AG04450 (cell line): Measurements from ENCODE around the gene DGKZ. TPM values are rescaled to one million over a fixed set of nuclear protein-coding genes. Genes with fewer than 3 reads are reported as not detected.

Experiments used
- CTCF ChIA-PET: fragments of 300-600, 350-600 bp; formaldehyde crosslinking; extraction: SDS; loops from one replicate; lab custom pipeline; 2022; ENCODE audit warnings: antibody characterized with exemption, inconsistent platforms; lab: Charles Lee
- POLR2A ChIA-PET: fragments of 350-600 bp; formaldehyde crosslinking; extraction: SDS; loops from one replicate; lab custom pipeline; 2021; ENCODE audit warnings: antibody characterized with exemption, inconsistent platforms; lab: Yijun Ruan, JAX
- DNase-seq: peaks from one replicate; pipeline ENCODE4 v3.0.0-alpha.2; 2011; ENCODE audit warnings: low read depth, low spot score
- H3K27ac ChIP-seq: one replicate; pipeline ENCODE4 v1.5.1; 2012; ENCODE audit warnings: low read depth, low read length, control low read depth
- H3K27me3 ChIP-seq: one replicate; pipeline ENCODE4 v1.6.0; 2012; ENCODE audit warnings: low read length; ENCODE audit not compliant: control insufficient read depth, insufficient read depth
- H3K4me3 ChIP-seq: 2 replicates; pipeline ENCODE4 v1.5.1; 2011; ENCODE audit warnings: mild to moderate bottlenecking, low read depth, low read length, control low read depth
- H3K9me3 ChIP-seq: 2 replicates; pipeline ENCODE4 v1.5.1; 2012; ENCODE audit warnings: low read length; ENCODE audit not compliant: control insufficient read depth, insufficient read depth
- polyA plus RNA-seq: library from polyadenylated mRNA; depleted of rRNA; stranded (reverse); fragments of >200 nt; gene quantifications from 2 replicates; pipeline ENCODE4 v1.2.3, GENCODE V29; 2011
- TF ChIP-seq, protein P1 (sequence below): IDR thresholded peaks from 2 replicates; pipeline ENCODE4 v1.5.1; 2011; ENCODE audit warnings: low read depth, low read length, control low read depth, inconsistent platforms

The DGKZ gene
- polyA plus RNA-seq, 1 experiment = 15.8 TPM

DNA sequence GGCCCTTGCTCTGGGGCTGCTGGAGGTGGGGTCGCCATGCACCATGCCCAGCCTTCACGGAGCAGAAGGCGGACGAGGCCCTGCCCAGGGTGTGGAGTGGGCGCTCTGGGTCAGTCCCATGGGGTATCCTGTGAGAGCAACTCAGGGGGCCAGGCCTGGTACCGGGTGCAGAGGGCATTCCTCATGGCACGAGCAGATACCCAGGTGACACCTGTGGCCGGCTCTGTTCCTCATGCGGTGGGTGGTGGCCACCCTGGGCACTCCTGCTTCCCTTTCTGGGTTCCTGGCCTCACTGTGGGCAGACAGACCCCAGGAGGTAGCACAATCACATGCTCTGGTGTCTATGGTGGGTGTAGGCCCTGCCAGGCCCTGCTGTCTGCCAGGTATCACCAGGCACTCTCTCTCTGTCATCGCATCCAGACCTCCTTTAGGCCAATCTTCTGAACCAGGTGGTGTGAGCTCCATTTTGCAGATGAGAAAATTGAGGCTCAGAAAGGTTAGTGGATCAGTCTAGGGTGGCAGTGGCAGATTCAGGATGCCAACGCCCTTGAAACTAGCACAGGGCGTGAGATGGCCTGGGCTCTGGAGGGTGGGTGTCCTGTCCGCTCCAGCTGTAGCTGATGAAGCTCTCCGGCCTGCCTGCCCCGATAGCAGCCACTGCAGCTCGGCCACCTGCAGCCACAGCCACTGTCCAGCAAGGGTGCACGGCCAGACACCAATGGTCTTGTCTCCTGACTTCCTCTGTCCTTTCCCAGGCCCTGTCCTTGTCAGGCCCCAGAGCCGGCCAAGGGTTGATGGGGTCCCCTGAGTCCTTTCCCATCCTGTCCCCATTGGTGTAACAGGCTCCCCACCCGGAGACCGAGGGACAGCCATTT is 15.1 kb downstream of the DGKZ start:
- Histone ChIP-seq H3K27me3 (no peaks in the 10 kb centered on the region), H3K27ac (peak overlapping the region; percentile 11), H3K4me3 (no peak overlapping the region), H3K9me3 (no peaks in the 10 kb centered on the region; the same call in 1 of the 2 replicates)
- TF ChIP-seq, protein P1, sequence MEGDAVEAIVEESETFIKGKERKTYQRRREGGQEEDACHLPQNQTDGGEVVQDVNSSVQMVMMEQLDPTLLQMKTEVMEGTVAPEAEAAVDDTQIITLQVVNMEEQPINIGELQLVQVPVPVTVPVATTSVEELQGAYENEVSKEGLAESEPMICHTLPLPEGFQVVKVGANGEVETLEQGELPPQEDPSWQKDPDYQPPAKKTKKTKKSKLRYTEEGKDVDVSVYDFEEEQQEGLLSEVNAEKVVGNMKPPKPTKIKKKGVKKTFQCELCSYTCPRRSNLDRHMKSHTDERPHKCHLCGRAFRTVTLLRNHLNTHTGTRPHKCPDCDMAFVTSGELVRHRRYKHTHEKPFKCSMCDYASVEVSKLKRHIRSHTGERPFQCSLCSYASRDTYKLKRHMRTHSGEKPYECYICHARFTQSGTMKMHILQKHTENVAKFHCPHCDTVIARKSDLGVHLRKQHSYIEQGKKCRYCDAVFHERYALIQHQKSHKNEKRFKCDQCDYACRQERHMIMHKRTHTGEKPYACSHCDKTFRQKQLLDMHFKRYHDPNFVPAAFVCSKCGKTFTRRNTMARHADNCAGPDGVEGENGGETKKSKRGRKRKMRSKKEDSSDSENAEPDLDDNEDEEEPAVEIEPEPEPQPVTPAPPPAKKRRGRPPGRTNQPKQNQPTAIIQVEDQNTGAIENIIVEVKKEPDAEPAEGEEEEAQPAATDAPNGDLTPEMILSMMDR = no peak
- ChIA-PET POLR2A (no interaction called here), CTCF (interaction anchor here (0.7 kb wide), 1 partner anchor 15 kb away, joined by 3 read pairs; the partner anchor contains the start of gene DGKZ)
- no peak for DNase-seq

DNA sequence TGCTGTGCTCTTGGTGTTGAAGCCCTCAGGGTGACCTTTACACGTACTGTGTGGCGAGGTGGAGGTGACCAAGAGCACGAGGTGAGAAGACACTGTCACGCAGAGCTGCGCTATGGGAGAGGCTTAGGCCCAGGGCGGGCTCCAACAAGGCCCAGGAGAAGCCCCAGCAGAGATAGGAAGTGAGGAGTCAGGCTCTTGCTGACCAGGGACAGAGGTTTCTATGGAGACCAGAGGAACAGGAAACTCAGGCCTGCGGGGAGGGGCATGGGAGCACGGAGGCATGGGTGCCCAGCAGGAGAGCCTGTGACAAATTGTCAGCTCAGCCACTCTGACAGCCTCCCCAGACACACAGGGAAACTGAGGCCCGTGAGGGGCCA is 15.8 kb downstream of the DGKZ start:
- no peak overlapping the region for H3K4me3 ChIP-seq
- H3K9me3 ChIP-seq = no peaks in the 10 kb centered on the region; the same call in 1 of the 2 replicates
- no peak for DNase-seq
- ChIA-PET CTCF (interaction anchor here (1.0 kb wide), 1 partner anchor 26 kb away, joined by 5 read pairs; no protein-coding TSS in a partner anchor), POLR2A (no interaction called here)
- no peaks in the 10 kb centered on the region for H3K27me3 ChIP-seq
- peak overlapping the region; percentile 11 for H3K27ac ChIP-seq
- TF ChIP-seq, protein P1 = no peak

DNA sequence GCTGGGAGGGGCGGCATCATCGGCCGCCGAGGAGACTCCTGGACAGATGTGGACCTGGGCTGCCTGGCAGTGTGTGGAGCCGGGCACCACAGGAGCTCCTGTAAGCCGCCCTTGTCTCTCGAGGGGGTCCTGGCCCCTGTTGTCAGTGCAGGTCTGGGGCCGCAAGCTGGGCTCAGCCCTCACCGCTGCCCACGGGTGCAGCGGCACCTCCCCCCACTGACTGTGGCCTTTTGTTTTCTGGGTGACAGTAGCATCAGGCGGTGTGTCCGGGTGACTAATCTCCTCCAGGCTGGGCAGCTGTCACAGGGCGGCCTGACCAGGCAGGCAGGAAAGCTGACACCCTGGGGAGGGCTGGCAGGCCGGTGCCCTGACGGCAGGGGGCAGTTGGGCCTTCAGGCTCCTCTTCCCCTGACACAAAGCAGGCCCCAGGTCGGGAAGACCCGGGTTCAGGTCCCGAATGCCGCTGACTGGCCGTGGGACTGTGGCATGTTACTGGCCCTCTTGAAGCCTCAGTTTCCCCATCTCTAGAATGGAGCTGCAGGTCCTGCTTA is 16.3 kb downstream of the DGKZ start:
- no peaks in the 10 kb centered on the region for H3K27me3 ChIP-seq
- DNase-seq = no peak
- no peak overlapping the region for H3K4me3 ChIP-seq
- TF ChIP-seq, protein P1 = no peak
- H3K9me3 ChIP-seq = no peaks in the 10 kb centered on the region; the same call in 1 of the 2 replicates
- ChIA-PET POLR2A (no interaction called here), CTCF (interaction anchor here (0.7 to 1.0 kb wide), 3 partner anchors 11 to 123 kb away, joined by 3 to 5 read pairs (median 5); no protein-coding TSS in a partner anchor)
- no peak overlapping the region for H3K27ac ChIP-seq

DNA sequence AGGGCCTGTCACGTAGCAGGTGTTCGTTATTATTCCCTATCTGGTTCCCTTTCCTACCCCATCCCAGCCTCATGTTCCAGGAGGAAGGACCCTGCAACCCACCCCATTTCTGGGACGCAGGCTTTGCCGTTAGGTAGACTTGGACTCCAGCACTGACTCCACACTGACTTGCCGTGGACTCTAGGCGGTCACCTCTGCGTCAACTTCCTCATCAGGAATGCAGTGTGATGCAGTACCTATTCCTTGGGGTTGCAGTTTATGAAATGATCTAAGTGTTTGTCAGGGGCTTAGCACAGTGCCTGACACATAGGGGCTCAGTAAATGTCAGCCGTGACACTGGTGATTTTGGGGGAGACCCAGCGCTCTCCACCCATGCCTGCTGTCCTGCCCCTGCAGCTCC is 16.8 kb downstream of the DGKZ start:
- Histone ChIP-seq H3K27me3 (no peaks in the 10 kb centered on the region), H3K27ac (no peak overlapping the region), H3K4me3 (no peak overlapping the region), H3K9me3 (no peaks in the 10 kb centered on the region; the same call in 1 of the 2 replicates)
- TF ChIP-seq, protein P1 = no peak
- DNase-seq = no peak
- CTCF ChIA-PET = interaction anchor here (0.7 to 1.0 kb wide), 2 partner anchors 11 to 124 kb away, joined by 3 to 5 read pairs; no protein-coding TSS in a partner anchor
- POLR2A ChIA-PET = no interaction called here
